ENCODE data around the gene SCGN.
"Not testable (repeated sequence)": the region's sequence is repeated elsewhere in the genome, so short reads cannot be mapped to it uniquely, and the experiment has no call there.

Gene SCGN

GRCh38 chr6:25747477-25747876 is 95.5 kb downstream of the SCGN start:
- no peaks in the 10 kb centered on the region for H3K4me1 ChIP-seq
- no peak overlapping the region for H3K4me3 ChIP-seq (ENCODE audit: low read depth, low read length)
- no peak overlapping the region for H3K27ac ChIP-seq

GRCh38 chr6:25748049-25748448 is 96.0 kb downstream of the SCGN start:
- H3K27me3 ChIP-seq (ENCODE audit: control insufficient read depth, insufficient read depth, low read length) = no peaks in the 10 kb centered on the region
- H3K4me1 ChIP-seq = no peaks in the 10 kb centered on the region
- no peak overlapping the region for H3K4me2 ChIP-seq (ENCODE audit: low read length)
- no peak overlapping the region for H3K4me3 ChIP-seq (ENCODE audit: low read depth, low read length)
- TF ChIP-seq CTCF (IDR thresholded peaks at IDR 0.05) = no peak
- no peak overlapping the region for H2AFZ ChIP-seq
- H3K9me3 ChIP-seq (ENCODE audit: control insufficient read depth, low read length) = no peaks in the 10 kb centered on the region
- no peak overlapping the region for H3K9ac ChIP-seq
- no peak overlapping the region for H3K27ac ChIP-seq
- H3K36me3 ChIP-seq (ENCODE audit: control insufficient read depth, insufficient read depth, low read length) = no peaks in the 10 kb centered on the region
- H3K79me2 ChIP-seq = no peaks in the 10 kb centered on the region

More at GRCh38 chr6:25747477-25747876, 95.5 kb downstream of the SCGN start:
- H2AFZ ChIP-seq = no peak overlapping the region
- H3K9ac ChIP-seq = no peak overlapping the region
- no peaks in the 10 kb centered on the region for H3K79me2 ChIP-seq
- H3K4me2 ChIP-seq (ENCODE audit: low read length) = no peak overlapping the region
- H3K27me3 ChIP-seq (ENCODE audit: control insufficient read depth, insufficient read depth, low read length) = no peaks in the 10 kb centered on the region
- H3K36me3 ChIP-seq (ENCODE audit: control insufficient read depth, insufficient read depth, low read length) = no peaks in the 10 kb centered on the region
- no peaks in the 10 kb centered on the region for H3K9me3 ChIP-seq (ENCODE audit: control insufficient read depth, low read length)
- TF ChIP-seq CTCF (IDR thresholded peaks at IDR 0.05) = no peak

- not testable (repeated sequence) for H3K36me3 ChIP-seq (ENCODE audit: control insufficient read depth, insufficient read depth, low read length); H3K4me1 ChIP-seq; H2AFZ ChIP-seq; H3K4me2 ChIP-seq (ENCODE audit: low read length); H3K9ac ChIP-seq; H3K27ac ChIP-seq; H3K9me3 ChIP-seq (ENCODE audit: control insufficient read depth, low read length); H3K4me3 ChIP-seq (ENCODE audit: low read depth, low read length); H3K27me3 ChIP-seq (ENCODE audit: control insufficient read depth, insufficient read depth, low read length); H3K79me2 ChIP-seq
Measured at GRCh38 chr6:25748601-25749517, 96.8 kb downstream of the SCGN start.

GRCh38 chr6:25749837-25750236 is 97.8 kb downstream of the SCGN start:
- Histone ChIP-seq H3K79me2 (no peaks in the 10 kb centered on the region), H3K36me3 (ENCODE audit: control insufficient read depth, insufficient read depth, low read length) (no peaks in the 10 kb centered on the region), H2AFZ (no peak overlapping the region), H3K27ac (no peak overlapping the region), H3K4me3 (ENCODE audit: low read depth, low read length) (no peak overlapping the region), H3K4me2 (ENCODE audit: low read length) (no peak overlapping the region), H3K9me3 (ENCODE audit: control insufficient read depth, low read length) (no peaks in the 10 kb centered on the region), H3K27me3 (ENCODE audit: control insufficient read depth, insufficient read depth, low read length) (no peaks in the 10 kb centered on the region), H3K9ac (no peak overlapping the region), H3K4me1 (no peaks in the 10 kb centered on the region)
- TF ChIP-seq CTCF (IDR thresholded peaks at IDR 0.05) = no peak

GRCh38 chr6:25750906-25751305 is 98.9 kb downstream of the SCGN start:
- H2AFZ ChIP-seq = no peak overlapping the region
- no peaks in the 10 kb centered on the region for H3K9me3 ChIP-seq (ENCODE audit: control insufficient read depth, low read length)
- no peak overlapping the region for H3K4me2 ChIP-seq (ENCODE audit: low read length)
- H3K36me3 ChIP-seq (ENCODE audit: control insufficient read depth, insufficient read depth, low read length) = no peaks in the 10 kb centered on the region
- H3K27me3 ChIP-seq (ENCODE audit: control insufficient read depth, insufficient read depth, low read length) = no peaks in the 10 kb centered on the region
- TF ChIP-seq CTCF (IDR thresholded peaks at IDR 0.05) = no peak
- no peaks in the 10 kb centered on the region for H3K4me1 ChIP-seq
- H3K4me3 ChIP-seq (ENCODE audit: low read depth, low read length) = no peak overlapping the region
- no peak overlapping the region for H3K27ac ChIP-seq
- H3K9ac ChIP-seq = no peak overlapping the region
- H3K79me2 ChIP-seq = no peaks in the 10 kb centered on the region

All from parathyroid adenoma (tissue), 2 donors.